ENCODE data around the gene EXOC2.
A peak's percentile ranks its signal among the peaks of the same experiment; 100 is the strongest.

Gene EXOC2

DNA sequence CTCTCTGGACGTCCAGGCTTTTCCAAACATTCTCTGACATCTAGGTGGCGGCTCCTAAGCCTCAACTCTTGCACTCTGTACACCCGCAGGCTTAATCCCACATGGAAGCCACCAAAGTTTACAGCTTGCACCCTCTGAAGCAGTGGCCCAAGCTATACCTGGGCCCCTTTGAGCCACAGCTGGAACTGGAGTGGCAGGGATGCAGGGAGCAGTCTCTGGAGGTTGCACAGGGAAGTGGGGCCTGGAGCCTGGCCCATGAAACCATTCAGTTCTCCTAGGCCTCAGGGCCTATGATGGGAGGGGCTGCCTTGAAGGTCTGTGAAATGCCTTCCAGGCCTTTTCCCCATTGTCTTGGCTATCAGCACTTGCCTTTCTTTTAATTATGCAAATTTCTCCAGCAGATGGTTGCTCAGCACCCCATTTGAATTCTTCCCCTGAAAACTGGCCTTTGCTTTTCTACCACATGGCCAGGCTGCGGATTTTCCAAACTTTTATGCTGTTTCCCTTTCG, 236.5 kb downstream of the EXOC2 start:
- DNase-seq (ENCODE audit: low read depth) = no peak
- no peak overlapping the region for H3K4me3 ChIP-seq (ENCODE audit: low read depth, low read length)

DNA sequence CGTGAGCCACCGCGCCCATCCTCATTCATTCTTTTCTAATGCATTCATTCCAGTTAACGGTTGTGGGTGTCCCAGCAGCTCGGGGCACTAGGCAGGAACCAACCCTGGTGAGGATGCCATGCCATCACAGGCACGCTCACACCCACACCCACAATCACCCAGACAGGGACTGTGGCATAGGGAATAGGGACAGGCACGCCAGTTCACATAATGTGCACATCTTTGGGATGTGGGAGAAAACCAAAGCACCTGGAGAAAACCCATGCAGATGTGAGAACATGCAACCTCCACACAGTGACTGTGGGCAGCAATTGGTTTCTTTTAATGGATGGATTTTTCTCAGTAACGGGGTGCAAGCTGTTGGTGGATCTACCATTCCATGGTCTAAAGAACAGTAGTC, 237.1 kb downstream of the EXOC2 start:
- no peak overlapping the region for H3K4me3 ChIP-seq (ENCODE audit: low read depth, low read length)
- DNase-seq (ENCODE audit: low read depth) = no peak

DNA sequence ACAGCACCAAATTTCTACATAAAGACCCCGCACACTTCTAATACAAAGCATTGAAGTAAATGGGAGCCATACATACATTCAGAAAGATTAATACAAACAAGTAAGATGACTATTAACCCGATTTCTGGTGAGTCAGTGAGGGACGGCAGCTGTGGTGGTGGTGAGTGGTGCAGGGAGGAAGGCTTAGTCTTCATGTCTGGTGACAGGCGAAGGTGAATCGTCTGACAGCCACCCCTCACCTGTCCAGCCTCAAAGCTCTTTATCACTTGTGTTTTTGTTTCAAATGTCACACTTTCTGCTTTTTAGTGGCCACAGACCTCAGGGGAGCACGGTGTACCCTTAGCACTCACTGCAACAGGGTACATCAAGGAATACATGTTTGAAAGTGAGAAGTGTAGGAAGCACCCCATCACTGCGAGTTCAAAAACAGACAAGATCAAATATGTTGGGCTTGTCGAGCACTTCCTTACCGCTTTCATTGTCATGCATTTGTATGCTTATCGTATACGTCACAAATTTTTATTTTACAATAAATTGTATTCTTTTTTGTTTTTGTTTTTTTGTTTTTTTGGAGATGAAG, 237.8 kb downstream of the EXOC2 start:
- no peak overlapping the region for H3K4me3 ChIP-seq (ENCODE audit: low read depth, low read length)
- no peak for DNase-seq (ENCODE audit: low read depth)

DNA sequence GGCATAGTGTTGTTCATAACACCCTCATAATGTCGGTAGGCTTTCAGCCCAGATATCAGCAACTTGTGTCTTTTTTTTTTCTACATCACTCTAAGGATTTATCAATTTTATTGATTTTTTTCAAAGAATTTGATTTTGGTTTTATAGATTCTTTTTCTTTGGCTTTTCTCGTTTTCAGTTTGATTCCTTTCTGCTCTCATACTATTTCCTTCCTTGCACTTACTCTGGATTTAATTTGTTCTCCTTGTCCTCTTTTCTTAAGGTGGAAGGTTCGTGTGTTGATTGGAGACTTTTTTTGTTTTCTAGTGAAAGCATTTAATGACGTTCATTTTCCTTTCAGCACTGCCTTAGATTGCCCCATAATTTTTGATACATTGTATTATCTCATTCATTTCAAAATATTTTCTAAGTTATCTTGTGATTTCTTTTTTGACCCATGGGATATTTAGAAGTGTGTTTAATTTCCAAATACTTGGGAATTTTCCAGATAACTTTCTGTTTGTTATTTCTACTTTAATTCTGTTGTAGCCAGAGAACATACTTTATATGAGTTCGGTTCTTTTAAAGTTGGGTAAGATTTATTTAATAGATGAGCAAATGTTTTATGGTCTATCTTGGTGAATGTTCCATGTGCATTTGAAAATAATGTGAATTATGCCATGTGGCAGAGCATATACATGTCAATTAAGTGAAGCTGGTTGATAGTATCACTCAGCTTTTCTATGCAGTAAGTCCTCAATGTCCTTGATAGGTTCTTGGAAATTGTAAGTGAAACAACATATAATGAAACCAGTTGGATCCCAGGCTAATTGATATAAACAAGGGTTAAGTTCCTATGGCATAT, 238.6 kb downstream of the EXOC2 start:
- DNase-seq (ENCODE audit: low read depth) = no peak
- H3K4me3 ChIP-seq (ENCODE audit: low read depth, low read length) = no peak overlapping the region

DNA sequence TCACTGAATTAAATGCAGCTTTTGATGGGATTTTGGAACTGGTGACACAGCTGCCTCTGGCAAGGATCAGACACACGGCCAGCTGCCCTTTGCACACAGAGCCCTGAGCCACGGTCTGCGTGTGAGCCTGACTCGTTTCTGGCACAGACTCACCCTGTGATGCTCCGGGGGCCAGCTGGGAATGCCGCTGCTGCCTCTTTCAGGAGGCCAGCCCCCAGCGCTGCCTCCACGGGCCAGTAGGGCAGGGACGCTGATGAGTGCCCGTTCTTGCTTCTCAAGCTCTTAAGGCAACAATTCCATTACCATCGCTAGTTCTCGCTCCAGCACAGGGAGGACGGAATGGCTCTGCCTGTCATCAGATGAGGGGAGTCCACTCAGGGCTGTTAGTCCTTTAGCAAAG, 239.8 kb downstream of the EXOC2 start:
- DNase-seq (ENCODE audit: low read depth) = peak; percentile 17
- no peak overlapping the region for H3K4me3 ChIP-seq (ENCODE audit: low read depth, low read length)

DNA sequence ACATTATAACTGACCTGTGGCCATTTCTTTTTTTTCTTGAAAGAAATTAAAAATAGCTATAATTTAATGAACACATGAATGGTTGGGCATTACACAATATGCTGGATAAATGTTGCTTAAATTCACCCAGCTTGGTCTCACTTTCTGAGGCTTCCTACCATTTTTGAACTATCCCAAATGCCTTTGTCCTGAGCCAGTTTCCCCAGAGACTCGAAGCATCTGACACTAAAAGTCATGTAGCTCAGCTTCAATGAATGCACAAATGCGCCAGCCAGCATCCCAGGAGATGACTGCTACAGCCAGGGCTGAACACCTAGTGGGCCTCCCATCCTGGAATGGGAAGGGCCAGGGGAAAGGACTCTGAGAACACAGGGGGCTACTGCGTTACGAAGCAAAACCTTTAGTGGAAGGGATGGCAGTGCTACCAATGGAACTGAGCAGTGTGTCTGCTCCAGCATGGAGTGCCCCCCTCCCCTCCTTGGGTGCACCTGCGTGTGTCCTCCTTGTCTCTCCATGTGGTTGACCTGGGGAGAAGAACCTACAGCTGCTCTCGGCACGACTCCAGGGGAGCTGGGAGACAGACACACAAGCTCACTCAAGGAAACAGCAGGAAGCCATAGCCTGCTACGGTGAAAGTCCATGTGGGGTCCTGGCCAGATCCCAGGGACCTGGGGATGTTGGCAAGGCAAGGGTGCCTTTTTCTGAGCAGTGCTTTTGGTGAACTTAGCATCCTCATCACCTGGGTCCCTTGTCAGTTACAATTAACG, 240.5 kb downstream of the EXOC2 start:
- peak; percentile 6 for DNase-seq (ENCODE audit: low read depth)
- no peak overlapping the region for H3K4me3 ChIP-seq (ENCODE audit: low read depth, low read length)

DNA sequence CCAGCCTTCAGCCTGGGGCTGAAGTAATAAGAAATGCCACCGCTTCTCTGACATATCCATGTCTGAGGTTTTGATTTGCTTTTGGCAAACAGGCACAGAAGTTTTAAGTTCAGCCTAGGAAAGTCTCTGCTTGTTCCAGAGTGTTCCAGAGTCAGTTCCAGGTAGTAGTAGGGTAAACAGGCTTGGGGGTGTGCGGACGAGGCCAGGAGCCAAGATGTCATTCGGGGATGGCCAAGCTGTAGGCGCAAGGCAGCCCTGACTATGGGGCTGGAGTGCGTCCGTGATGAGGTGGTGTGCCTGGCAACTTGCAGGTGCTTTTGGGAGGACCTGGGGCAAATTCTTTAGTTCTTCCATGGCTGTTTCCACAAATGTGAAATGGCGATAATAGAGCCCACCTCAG, 241.1 kb downstream of the EXOC2 start:
- DNase-seq (ENCODE audit: low read depth) = no peak
- no peak overlapping the region for H3K4me3 ChIP-seq (ENCODE audit: low read depth, low read length)

DNA sequence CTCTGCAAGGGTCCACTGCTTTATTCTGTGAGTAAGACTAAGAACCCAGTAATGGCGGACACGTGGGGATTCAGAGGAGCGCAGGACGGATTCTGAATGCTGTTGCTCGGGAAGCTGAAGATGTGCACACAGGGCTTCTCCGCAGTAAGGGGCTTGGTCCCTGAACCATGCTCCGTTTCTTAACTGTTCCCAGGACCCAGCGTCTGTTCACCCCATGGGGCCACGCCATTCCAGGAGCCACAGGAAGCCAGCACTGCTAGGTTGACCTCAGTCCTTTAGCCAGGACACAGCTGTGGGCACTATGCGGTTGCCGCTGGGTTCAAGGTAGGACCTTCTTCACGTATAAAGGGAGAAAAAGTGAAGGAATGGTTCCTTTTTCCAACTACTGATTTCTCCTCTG, 241.6 kb downstream of the EXOC2 start:
- no peak for DNase-seq (ENCODE audit: low read depth)
- no peak overlapping the region for H3K4me3 ChIP-seq (ENCODE audit: low read depth, low read length)

DNA sequence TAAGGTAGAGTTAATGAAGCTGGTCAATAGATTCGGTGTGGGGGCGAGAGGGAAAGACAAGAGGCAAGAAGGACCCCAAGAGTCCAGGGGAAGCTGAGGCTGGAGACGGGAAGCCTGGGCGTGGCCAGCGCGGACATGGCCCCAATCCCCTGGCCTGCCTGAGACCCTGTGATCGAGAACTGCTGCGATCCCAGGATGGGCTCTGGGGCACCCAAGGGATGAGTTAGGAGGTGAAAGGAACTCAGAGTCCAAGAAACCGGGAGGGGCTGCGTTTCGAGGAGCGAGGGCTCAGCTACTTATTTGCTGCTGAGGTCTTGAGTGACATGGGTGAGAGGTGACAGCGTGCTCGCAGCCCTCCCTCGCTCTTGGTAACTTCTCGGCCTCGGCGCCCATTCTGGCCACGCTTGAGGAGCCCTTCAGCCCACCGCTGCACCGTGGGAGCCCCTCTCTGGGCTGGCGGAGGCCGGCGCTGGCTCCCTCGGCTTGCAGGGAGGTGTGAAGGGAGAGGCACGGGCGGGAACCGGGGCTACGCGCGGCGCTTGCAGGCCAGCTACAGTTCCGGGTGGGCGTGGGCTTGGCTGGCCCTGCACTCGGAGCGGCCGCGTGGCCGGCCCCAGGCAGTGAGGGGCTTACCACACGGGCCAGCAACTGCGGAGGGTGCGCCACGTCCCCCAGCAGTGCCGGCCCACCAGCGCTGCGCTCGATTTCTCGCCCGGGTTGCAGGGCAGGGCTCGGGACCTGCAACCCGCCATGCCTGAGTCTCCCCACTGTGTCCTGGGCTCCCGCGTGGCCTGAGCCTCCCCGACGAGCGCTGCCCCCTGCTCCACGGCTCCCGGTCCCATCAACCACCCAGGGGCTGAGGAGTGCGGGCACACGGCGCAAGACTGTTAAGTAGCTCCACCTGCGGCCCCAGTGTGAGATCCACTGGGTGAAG, 243.2 kb downstream of the EXOC2 start:
- no peak overlapping the region for H3K4me3 ChIP-seq (ENCODE audit: low read depth, low read length)
- DNase-seq (ENCODE audit: low read depth) = no peak

DNA sequence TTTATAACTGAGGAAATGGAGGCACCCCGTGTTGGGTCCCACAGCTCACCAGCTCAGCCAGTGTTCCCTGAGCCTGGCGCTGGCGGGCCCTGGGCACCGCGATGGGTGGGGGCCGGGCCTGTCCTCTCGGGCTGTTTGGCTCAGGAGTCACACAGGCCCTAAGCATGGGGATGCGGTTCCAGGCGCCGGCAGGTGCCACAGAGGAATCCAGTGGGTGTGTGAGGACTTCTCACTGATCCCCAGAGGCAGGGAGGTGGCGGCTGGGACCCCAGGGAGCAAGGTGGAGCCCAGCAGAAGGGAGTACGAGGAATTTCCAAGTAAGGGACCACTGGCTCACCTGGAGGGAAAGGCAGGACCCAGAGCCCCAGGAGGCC, 243.9 kb downstream of the EXOC2 start:
- no peak for DNase-seq (ENCODE audit: low read depth)

DNA sequence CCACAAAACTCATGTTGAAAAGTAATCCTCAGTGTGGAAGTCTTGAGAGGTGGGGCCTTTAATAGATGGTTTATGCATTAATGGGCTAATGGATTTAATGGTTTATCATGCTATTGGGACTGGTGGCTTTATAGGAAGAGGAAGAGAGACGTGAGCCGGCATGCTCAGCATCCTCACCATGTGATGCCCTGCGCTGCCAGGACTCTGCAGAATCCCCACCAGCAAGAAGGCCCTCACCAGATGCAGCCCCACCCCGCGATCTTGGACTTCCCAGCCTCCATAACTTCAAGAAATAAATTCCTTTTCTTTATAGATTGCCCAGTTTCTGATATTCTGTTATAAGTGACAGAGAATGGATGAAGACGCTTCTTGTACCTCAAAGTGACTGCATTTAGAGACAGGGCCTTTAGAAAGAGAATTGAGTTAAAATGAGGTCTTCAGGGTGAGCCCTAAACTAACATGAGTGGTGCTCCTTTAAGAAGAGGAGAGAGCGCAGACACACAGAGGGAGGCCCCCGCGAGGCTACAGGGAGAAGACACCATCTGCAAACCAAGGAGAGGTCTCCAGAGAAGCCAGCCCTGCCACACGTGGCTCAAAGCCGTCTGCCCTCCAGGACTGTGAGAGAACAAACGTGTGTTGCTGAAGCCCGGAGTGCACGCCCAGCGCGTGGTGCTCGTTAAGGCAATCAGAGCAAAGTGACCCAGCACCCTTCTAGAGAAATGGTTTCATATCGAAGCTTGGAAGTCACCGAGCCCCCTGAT, 244.5 kb downstream of the EXOC2 start:
- DNase-seq (ENCODE audit: low read depth) = no peak
- no peak overlapping the region for H3K4me3 ChIP-seq (ENCODE audit: low read depth, low read length)

More for the DNA sequence above, 243.9 kb downstream of the EXOC2 start:
- H3K4me3 ChIP-seq (ENCODE audit: low read depth, low read length) = no peak overlapping the region

DNA sequence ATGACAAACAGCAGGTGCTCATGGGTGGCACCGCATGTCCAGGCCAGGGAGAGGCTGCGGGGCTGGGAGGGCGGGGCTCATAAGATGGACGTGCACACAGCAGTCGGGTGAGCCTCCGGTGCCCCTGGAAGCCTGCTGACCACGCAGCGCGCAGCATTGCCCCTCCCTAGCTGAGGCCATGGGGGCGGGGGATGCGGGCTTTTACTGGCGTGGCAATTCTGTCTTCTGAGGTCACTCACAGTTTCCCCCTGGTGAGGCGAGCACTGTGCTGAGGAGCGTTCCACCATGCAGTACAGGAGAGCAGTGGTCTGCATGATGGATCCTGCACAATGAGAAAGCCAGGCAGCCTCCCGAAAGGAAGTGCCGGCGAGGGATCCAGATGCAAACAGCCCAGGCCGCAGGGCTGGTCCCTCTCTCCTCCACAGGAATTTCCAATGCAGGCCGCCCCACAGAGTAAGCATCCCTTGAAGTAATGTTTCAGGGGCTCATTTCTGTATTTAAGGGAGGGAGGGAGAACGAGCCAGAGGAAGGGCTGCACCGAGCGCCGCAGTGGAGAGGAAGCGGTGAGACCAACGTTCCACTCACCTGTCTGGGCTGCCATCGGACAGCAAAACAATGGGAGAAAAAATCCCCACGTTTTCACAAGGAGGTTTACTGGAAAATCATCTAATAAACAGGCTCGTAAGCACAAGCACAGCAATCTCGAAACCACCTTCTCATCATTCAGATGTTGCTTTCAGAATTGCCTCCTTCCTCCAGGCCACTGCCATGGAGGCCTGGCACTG, 245.4 kb downstream of the EXOC2 start:
- no peak for DNase-seq (ENCODE audit: low read depth)
- no peak overlapping the region for H3K4me3 ChIP-seq (ENCODE audit: low read depth, low read length)

DNA sequence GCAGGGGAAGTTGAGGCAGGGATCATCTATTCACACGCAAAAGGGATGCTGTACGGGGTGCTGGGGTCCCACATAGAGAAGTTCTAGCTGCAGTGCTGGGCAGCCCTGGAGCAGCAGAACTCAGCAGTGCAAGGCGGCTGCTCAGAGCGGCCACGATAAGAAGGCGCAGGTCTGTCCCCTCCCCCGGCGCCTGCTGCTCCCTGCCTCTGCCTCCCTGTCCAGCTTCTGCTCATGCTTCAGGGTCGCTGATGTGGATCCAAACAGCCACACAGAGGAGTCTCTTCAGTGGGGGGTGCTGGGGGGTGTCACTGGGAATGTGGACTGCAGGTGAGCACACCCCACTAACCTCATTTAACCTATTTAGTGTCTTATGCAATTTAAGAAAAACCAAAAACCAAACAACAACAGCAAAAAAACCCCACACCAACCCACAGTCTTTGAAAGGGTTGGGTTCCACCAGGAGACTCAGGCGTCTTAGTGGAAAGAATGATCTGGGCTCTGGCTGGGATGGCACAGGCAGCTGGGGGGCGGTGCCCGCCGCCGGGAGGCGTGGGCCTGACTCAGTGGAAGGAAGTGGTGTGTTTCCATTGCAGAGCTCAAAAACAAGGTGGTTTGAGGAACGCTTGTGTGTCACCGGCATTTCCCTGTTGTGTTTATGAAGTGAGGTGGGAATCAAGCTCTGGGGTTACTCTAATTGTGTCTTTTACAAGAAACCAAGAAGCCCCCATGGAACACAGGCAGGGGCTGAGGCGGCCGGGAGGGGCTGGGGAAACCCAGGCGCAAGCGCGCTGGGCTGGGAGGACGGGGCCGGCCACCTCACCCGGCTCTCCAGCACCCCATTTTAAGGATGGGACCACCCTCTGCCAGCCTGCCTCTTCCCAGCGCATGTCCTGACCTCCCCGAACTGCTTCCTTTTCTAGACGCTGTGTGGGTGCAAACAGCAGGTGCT, 246.2 kb downstream of the EXOC2 start:
- no peak overlapping the region for H3K4me3 ChIP-seq (ENCODE audit: low read depth, low read length)
- no peak for DNase-seq (ENCODE audit: low read depth)

DNA sequence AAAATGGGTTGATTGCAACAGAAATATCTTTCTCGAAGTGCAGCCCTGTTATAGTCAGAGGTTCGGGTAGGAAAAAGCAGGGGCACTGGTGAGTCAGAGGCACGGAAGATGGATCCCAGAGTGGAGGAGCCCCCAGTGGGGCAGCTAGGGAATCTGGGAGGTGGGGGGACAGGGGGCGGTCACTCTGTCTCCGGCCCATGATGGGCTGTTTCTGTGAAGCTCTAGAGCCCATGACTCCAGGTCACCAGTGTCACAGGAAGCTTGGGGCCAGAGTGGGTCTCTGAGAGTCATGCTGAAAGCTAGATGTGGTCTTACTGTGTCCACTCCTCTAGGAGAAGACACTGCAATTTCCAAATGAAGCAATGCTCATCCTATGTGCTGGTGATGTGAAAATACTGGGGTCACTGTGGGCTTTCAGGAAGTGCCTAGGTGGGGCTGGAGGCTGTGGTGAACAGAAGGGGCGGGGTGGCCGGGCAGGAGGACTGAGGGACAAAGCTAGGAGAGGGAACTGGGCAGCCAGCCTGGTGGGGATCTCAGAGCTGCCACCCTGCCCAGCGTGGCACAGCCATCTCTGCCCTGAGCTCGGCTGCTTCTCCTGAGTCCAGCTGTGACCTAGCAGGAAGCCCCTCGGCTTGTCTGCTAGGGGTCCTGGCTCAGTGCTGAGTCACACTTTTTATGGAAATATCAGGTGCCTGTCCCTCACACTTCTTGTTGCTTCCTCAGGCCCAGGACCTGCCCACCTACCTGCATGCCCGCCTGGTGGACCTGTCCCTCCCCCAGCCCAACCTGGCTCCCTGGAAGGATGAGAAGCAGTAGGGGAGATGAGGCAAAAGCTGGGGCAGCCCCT, 247.1 kb downstream of the EXOC2 start:
- H3K4me3 ChIP-seq (ENCODE audit: low read depth, low read length) = no peak overlapping the region
- DNase-seq (ENCODE audit: low read depth) = no peak

DNA sequence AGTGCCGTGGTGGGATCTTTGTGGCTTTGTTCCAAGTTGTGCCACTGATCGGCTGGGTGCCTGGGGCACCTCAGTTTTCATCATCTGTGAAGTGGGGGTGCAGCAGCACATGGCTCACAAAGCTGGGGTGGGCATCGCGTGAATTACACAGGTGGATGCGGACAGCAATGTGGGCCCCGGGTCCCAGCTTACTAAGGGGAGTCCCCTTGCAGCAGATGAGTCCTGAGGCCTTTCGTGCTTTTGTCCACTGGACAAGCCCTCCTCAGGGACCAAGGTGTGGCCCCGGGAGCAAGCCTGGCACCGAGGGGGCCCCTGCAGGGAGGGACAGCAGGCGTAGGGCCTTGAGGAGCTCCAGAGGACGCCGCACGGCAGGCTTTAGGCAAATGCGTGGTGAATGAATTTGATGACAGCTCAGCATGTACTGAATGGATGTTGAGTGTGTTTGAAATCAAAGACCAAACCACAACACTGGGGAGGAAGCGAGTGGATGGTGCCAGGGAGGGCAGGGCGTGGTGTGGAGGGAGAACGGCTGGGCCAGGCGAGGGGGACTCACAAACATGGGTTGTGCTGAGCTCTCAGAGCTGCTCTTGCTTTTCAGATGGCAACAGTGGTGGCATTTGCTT, 248.2 kb downstream of the EXOC2 start:
- DNase-seq (ENCODE audit: low read depth) = no peak

More for the DNA sequence above, 248.2 kb downstream of the EXOC2 start:
- H3K4me3 ChIP-seq (ENCODE audit: low read depth, low read length) = no peak overlapping the region
